SK-N-SH (cell line): Measurements from ENCODE around the gene DTX2. TPM values are rescaled to one million over a fixed set of nuclear protein-coding genes. Genes with fewer than 3 reads are reported as not detected.
"Not testable (repeated sequence)": the region's sequence is repeated elsewhere in the genome, so short reads cannot be mapped to it uniquely, and the experiment has no call there.

ENCODE experiments used
- CTCF ChIA-PET: fragments of 300-600, 350-600 bp; formaldehyde crosslinking; extraction: SDS; loops from one replicate; lab custom pipeline; 2021; lab: Yijun Ruan, JAX
- POLR2A ChIA-PET: fragments of 350-600 bp; sonication (Branson Sonifier 250); formaldehyde crosslinking; extraction: SDS; loops from one replicate; lab custom pipeline; 2020; ENCODE audit warnings: antibody characterized with exemption, inconsistent platforms; lab: Yijun Ruan, JAX
- DNase-seq: peaks from one replicate; pipeline ENCODE4 v3.0.0; 2012
- H2AFZ ChIP-seq: fragments of 200-600 bp; sonication (generic); 2 replicates; pipeline ENCODE4 v1.8.1; 2016; ENCODE audit warnings: antibody characterized with exemption, mild to moderate bottlenecking, low read depth
- H3F3A ChIP-seq: fragments of 200-600 bp; sonication (generic); replicated peaks from 2 replicates; pipeline ENCODE3; 2016; ENCODE audit warnings: antibody characterized with exemption, mild to moderate bottlenecking; ENCODE audit not compliant: insufficient read depth
- H3K27ac ChIP-seq, 2 experiments: fragments of 200-500 bp in 1 of 2; fragments of 200-600 bp in 1 of 2; sonication (Bioruptor generic) in 1 of 2; sonication (generic), shearing (Covaris generic) in 1 of 2; 2 replicates each; pipeline versions ENCODE4 v1.5.1 to v1.6.1; 2014 to 2016; ENCODE audit warnings: low read depth in 2 of 2, inconsistent platforms in 1 of 2, low read length in 1 of 2, mild to moderate bottlenecking in 1 of 2, mixed read lengths in 1 of 2
- H3K27me3 ChIP-seq: fragments of 200-600 bp; sonication (generic), shearing (Covaris generic); 2 replicates; pipeline ENCODE4 v1.6.1; 2016; ENCODE audit warnings: mixed run types; ENCODE audit not compliant: insufficient read depth
- H3K36me3 ChIP-seq, 2 experiments: fragments of 200-500 bp in 1 of 2; fragments of 200-600 bp in 1 of 2; sonication (Bioruptor generic) in 1 of 2; sonication (generic) in 1 of 2; replicated peaks in 1 of 2; 2 replicates each; pipeline versions ENCODE3 to v1.5.1; 2014 to 2016; ENCODE audit warnings: low read length in 1 of 2, mild to moderate bottlenecking in 1 of 2; ENCODE audit not compliant: insufficient read depth in 2 of 2, control insufficient read depth in 1 of 2
- H3K4me1 ChIP-seq, 2 experiments: fragments of 200-500 bp in 1 of 2; fragments of 200-600 bp in 1 of 2; sonication (Bioruptor generic) in 1 of 2; sonication (generic), shearing (Covaris generic) in 1 of 2; 2 replicates each; pipeline versions ENCODE4 v1.5.1 to v1.6.1; 2014 to 2016; ENCODE audit warnings: low read depth in 1 of 2, low read length in 1 of 2, mixed run types in 1 of 2; ENCODE audit not compliant: insufficient read depth in 2 of 2, control insufficient read depth in 1 of 2
- H3K4me2 ChIP-seq: fragments of 200-600 bp; sonication (generic), shearing (Covaris generic); 2 replicates; pipeline ENCODE4 v1.6.1; 2017; ENCODE audit warnings: mixed run types
- H3K4me3 ChIP-seq, 2 experiments: fragments of 200-500 bp in 1 of 2; fragments of 200-600 bp in 1 of 2; sonication (Bioruptor generic) in 1 of 2; sonication (generic), shearing (Covaris generic) in 1 of 2; 2 replicates each; pipeline versions ENCODE4 v1.5.1 to v1.8.1; 2014 to 2016; ENCODE audit warnings: low read depth in 2 of 2, inconsistent platforms in 1 of 2, low read length in 1 of 2, mild to moderate bottlenecking in 1 of 2, mixed read lengths in 1 of 2, moderate library complexity in 1 of 2
- H3K79me2 ChIP-seq: fragments of 200-600 bp; sonication (generic); 2 replicates; pipeline ENCODE4 v1.8.1; 2017; ENCODE audit warnings: mild to moderate bottlenecking; ENCODE audit not compliant: insufficient read depth
- H3K9ac ChIP-seq: fragments of 200-600 bp; sonication (generic); 2 replicates; pipeline ENCODE4 v1.6.1; 2017; ENCODE audit warnings: mixed run types
- H3K9me2 ChIP-seq: fragments of 200-600 bp; sonication (generic); 2 replicates; pipeline ENCODE4 v1.6.1; 2017; ENCODE audit warnings: mixed run types
- H3K9me3 ChIP-seq: fragments of 200-600 bp; sonication (generic); 2 replicates; pipeline ENCODE4 v1.6.1; 2017; ENCODE audit warnings: mixed run types, mild to moderate bottlenecking, moderate library complexity
- H4K20me1 ChIP-seq: fragments of 200-600 bp; sonication (generic); 2 replicates; pipeline ENCODE4 v1.6.1; 2017; ENCODE audit warnings: mild to moderate bottlenecking, mixed run types; ENCODE audit not compliant: insufficient read depth
- ELF1 ChIP-seq: IDR thresholded peaks from 2 replicates; pipeline ENCODE4 v1.4.0; 2012
- EZH2phosphoT487 ChIP-seq: fragments of 200-600 bp; sonication (generic); IDR thresholded peaks from 2 replicates; pipeline ENCODE4 v1.6.1; 2017; ENCODE audit warnings: low read depth, mixed run types, mild to moderate bottlenecking, antibody characterized with exemption, moderate library complexity, borderline replicate concordance
- FOSL2 ChIP-seq: IDR thresholded peaks from 2 replicates; pipeline ENCODE4 v1.4.0; 2012; ENCODE audit warnings: low read depth, mild to moderate bottlenecking, moderate library complexity, borderline replicate concordance
- FOXJ3 ChIP-seq: sonication (generic); formaldehyde crosslinking; IDR thresholded peaks from 2 replicates; pipeline ENCODE4 v1.5.1; 2020; ENCODE audit warnings: mild to moderate bottlenecking, missing genetic modification reagents
- FOXM1 ChIP-seq: IDR thresholded peaks from 2 replicates; pipeline ENCODE4 v1.4.0; 2012; ENCODE audit warnings: low read depth, mild to moderate bottlenecking
- GABPA ChIP-seq: IDR thresholded peaks from 2 replicates; pipeline ENCODE4 v1.4.0; 2012; ENCODE audit warnings: low read depth, mild to moderate bottlenecking
- JUND ChIP-seq: IDR thresholded peaks from 2 replicates; pipeline ENCODE4 v1.4.0; 2012
- MEF2A ChIP-seq: IDR thresholded peaks from 2 replicates; pipeline ENCODE4 v1.4.0; 2012; ENCODE audit warnings: low read depth, borderline replicate concordance
- NRF1 ChIP-seq: IDR thresholded peaks from 2 replicates; pipeline ENCODE4 v1.6.1; 2012; ENCODE audit warnings: low read depth, mild to moderate bottlenecking, low read length
- POLR2AphosphoS5 ChIP-seq: IDR thresholded peaks from 2 replicates; pipeline ENCODE4 v1.6.1; 2012; ENCODE audit warnings: low read depth, low read length
- RFX5 ChIP-seq: IDR thresholded peaks from 2 replicates; pipeline ENCODE4 v1.6.1; 2012; ENCODE audit warnings: mild to moderate bottlenecking, improper control_type of control experiment, low read length
- YY1 ChIP-seq: IDR thresholded peaks from 2 replicates; pipeline ENCODE4 v1.4.0; 2012; ENCODE audit warnings: low read depth, mild to moderate bottlenecking
- WGBS: methylation state at CpG from one replicate; pipeline ENCODE4 v1.1.6; 2017; ENCODE audit warnings: low lambda C conversion rate; 5-methylcytosine and 5-hydroxymethylcytosine counted together
- polyA plus RNA-seq, 3 experiments: library from polyadenylated mRNA; depleted of rRNA; stranded (reverse); fragments of >200 nt; gene quantifications; 2 replicates each; pipeline ENCODE4 v1.2.3, GENCODE V29; 2012
- TF ChIP-seq, protein P1 (sequence below): IDR thresholded peaks from 2 replicates; pipeline ENCODE4 v1.4.0; 2012; ENCODE audit warnings: low read depth, borderline replicate concordance
- TF ChIP-seq, protein P2 (sequence below): IDR thresholded peaks from 2 replicates; pipeline ENCODE4 v1.4.0; 2012; ENCODE audit warnings: low read depth
- TF ChIP-seq, protein P3 (sequence below): fragments of 150-350 bp; IDR thresholded peaks from 2 replicates; pipeline ENCODE4 v1.6.1; 2016; ENCODE audit warnings: mild to moderate bottlenecking, low read depth, low read length
- TF ChIP-seq, protein P4 (sequence below): fragments of 150-350 bp; IDR thresholded peaks from 2 replicates; pipeline ENCODE4 v1.6.1; 2017; ENCODE audit warnings: antibody characterized with exemption, low read length, low read depth, borderline replicate concordance
- TF ChIP-seq, protein P5 (sequence below): IDR thresholded peaks from 2 replicates; pipeline ENCODE4 v1.6.1; 2012; ENCODE audit warnings: mild to moderate bottlenecking, low read depth, low read length, moderate library complexity
- TF ChIP-seq, protein P6 (sequence below): fragments of 200-600 bp; sonication (generic); IDR thresholded peaks from 2 replicates; pipeline ENCODE4 v1.6.1; 2017; ENCODE audit warnings: antibody characterized with exemption, mild to moderate bottlenecking, moderate library complexity

The DTX2 gene
- 6.7 and 7.6 TPM in 2 replicates for polyA plus RNA-seq (2012; rRNA removed)
- 2.6 and 5.4 TPM in 2 replicates for polyA plus RNA-seq (2012; cell fraction: cytosol; rRNA removed)
- 24.4 and 27.2 TPM in 2 replicates for polyA plus RNA-seq (2012; cell fraction: nucleus; rRNA removed)

DNA sequence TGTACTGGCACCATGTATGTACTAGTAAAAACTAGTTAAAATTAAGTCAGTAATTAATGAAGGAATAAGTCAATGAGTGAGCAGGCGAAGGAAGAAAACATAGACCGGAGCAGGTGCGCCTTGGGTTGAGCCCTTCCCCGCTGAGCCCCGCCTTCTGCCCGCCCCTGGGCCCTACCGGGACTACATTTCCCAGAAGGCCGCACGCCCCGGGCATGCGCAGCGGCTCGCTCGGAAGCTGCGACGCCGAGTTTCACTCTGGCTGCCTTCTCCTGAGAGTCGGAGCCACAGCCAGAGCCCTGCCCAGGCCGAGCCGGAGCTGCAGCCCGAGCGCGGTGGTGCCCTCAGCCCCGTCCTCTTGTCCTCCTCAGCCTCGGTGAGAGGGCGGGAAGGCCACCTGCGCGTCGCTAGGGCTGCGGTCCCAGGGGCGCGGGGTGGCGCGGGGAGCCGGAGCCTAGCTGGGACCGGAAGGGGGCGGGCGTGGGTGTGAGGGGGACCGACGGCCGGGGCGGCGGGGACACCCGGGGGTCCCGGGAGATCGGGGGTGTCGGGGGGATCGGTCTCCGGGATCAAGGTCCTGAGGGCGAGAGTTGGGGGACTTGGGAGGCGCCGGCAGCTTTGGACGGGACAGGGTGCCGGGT is at the start of gene DTX2:
DTX2 (plus strand) TSS at position 246 of the 638 bp plus-strand sequence. CDS start 18,801 bp downstream, outside the sequence.
- Histone ChIP-seq H3K4me3 (peak within 1 kb of the TSS in 1 of 2 experiments; percentile 50; a peak in 2 of 4 replicates), H3K4me2 (peak within 1 kb of the TSS; percentile 50; the same call in 1 of the 2 replicates), H3K9ac (peak within 1 kb of the TSS; percentile 58; the same call in 1 of the 2 replicates)
- H3K79me2 ChIP-seq, CTCF ChIA-PET, H3F3A ChIP-seq, POLR2A ChIA-PET, H2AFZ ChIP-seq, H3K9me2 ChIP-seq, H3K4me1 ChIP-seq, H3K27me3 ChIP-seq, H3K27ac ChIP-seq, H3K36me3 ChIP-seq, H3K9me3 ChIP-seq, H4K20me1 ChIP-seq, DNase-seq: not testable (repeated sequence)
- no CpG with 5 or more reads among the region's 54 CpGs for WGBS
- peak; percentile 19; the same call in 1 of the 2 replicates for TF ChIP-seq GABPA

DNA sequence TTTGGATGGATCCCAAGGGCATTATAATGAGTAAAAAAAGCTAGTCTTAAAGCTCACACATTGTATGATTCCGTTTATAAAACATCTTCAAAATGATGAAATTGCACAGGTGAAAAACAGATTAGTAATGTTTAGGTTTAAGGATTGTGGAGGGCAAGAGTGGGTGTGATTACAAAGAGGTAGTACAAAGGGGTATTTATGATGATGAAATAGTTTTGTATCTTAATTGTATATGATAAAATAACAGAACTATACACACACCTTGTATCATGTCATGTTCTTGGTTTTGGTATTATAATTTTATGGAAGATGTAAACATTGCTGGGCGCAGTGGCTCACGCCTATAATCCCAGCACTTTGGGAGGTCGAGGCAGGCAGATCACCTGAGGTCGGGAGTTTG is 49.3 kb upstream of the DTX2 start:
- DNase-seq: no peak
- H3K27me3 ChIP-seq: no peaks in the 10 kb centered on the region
- ChIA-PET CTCF (interaction anchor here (1.0 kb wide), 1 partner anchor 81 kb away, joined by 3 read pairs; no protein-coding TSS in a partner anchor), POLR2A (no interaction called here)
- H2AFZ ChIP-seq: no peak overlapping the region
- TF ChIP-seq NRF1: no peak
- TF ChIP-seq, protein P1, sequence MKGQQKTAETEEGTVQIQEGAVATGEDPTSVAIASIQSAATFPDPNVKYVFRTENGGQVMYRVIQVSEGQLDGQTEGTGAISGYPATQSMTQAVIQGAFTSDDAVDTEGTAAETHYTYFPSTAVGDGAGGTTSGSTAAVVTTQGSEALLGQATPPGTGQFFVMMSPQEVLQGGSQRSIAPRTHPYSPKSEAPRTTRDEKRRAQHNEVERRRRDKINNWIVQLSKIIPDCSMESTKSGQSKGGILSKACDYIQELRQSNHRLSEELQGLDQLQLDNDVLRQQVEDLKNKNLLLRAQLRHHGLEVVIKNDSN: no peak
- TF ChIP-seq YY1: no peak
- TF ChIP-seq, protein P2, sequence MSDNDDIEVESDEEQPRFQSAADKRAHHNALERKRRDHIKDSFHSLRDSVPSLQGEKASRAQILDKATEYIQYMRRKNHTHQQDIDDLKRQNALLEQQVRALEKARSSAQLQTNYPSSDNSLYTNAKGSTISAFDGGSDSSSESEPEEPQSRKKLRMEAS: no peak
- no peak for TF ChIP-seq FOSL2
- TF ChIP-seq, protein P3, sequence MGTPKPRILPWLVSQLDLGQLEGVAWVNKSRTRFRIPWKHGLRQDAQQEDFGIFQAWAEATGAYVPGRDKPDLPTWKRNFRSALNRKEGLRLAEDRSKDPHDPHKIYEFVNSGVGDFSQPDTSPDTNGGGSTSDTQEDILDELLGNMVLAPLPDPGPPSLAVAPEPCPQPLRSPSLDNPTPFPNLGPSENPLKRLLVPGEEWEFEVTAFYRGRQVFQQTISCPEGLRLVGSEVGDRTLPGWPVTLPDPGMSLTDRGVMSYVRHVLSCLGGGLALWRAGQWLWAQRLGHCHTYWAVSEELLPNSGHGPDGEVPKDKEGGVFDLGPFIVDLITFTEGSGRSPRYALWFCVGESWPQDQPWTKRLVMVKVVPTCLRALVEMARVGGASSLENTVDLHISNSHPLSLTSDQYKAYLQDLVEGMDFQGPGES: no peak
- no peak for TF ChIP-seq FOXM1
- no peak for TF ChIP-seq RFX5
- no peak for TF ChIP-seq POLR2AphosphoS5
- no peak for TF ChIP-seq EZH2phosphoT487
- TF ChIP-seq, protein P4, sequence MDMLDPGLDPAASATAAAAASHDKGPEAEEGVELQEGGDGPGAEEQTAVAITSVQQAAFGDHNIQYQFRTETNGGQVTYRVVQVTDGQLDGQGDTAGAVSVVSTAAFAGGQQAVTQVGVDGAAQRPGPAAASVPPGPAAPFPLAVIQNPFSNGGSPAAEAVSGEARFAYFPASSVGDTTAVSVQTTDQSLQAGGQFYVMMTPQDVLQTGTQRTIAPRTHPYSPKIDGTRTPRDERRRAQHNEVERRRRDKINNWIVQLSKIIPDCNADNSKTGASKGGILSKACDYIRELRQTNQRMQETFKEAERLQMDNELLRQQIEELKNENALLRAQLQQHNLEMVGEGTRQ: no peak
- no peak for TF ChIP-seq GABPA
- TF ChIP-seq MEF2A: no peak
- TF ChIP-seq, protein P5, sequence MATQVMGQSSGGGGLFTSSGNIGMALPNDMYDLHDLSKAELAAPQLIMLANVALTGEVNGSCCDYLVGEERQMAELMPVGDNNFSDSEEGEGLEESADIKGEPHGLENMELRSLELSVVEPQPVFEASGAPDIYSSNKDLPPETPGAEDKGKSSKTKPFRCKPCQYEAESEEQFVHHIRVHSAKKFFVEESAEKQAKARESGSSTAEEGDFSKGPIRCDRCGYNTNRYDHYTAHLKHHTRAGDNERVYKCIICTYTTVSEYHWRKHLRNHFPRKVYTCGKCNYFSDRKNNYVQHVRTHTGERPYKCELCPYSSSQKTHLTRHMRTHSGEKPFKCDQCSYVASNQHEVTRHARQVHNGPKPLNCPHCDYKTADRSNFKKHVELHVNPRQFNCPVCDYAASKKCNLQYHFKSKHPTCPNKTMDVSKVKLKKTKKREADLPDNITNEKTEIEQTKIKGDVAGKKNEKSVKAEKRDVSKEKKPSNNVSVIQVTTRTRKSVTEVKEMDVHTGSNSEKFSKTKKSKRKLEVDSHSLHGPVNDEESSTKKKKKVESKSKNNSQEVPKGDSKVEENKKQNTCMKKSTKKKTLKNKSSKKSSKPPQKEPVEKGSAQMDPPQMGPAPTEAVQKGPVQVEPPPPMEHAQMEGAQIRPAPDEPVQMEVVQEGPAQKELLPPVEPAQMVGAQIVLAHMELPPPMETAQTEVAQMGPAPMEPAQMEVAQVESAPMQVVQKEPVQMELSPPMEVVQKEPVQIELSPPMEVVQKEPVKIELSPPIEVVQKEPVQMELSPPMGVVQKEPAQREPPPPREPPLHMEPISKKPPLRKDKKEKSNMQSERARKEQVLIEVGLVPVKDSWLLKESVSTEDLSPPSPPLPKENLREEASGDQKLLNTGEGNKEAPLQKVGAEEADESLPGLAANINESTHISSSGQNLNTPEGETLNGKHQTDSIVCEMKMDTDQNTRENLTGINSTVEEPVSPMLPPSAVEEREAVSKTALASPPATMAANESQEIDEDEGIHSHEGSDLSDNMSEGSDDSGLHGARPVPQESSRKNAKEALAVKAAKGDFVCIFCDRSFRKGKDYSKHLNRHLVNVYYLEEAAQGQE: no peak
- no peak for TF ChIP-seq ELF1
- no peak for TF ChIP-seq FOXJ3 (CRISPR knock-in tag)
- TF ChIP-seq, protein P6, sequence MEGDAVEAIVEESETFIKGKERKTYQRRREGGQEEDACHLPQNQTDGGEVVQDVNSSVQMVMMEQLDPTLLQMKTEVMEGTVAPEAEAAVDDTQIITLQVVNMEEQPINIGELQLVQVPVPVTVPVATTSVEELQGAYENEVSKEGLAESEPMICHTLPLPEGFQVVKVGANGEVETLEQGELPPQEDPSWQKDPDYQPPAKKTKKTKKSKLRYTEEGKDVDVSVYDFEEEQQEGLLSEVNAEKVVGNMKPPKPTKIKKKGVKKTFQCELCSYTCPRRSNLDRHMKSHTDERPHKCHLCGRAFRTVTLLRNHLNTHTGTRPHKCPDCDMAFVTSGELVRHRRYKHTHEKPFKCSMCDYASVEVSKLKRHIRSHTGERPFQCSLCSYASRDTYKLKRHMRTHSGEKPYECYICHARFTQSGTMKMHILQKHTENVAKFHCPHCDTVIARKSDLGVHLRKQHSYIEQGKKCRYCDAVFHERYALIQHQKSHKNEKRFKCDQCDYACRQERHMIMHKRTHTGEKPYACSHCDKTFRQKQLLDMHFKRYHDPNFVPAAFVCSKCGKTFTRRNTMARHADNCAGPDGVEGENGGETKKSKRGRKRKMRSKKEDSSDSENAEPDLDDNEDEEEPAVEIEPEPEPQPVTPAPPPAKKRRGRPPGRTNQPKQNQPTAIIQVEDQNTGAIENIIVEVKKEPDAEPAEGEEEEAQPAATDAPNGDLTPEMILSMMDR: no peak
- no peak for TF ChIP-seq JUND
- 70% methylated on average over 5 of the region's 5 CpGs for WGBS
- H3K4me3 ChIP-seq: no peak overlapping the region
- H3K79me2 ChIP-seq: no peaks in the 10 kb centered on the region
- 0 out of 4 replicates have a peak, but pooled peaks cover 0 to 6% of the 10 kb centered on the region in 2 experiments for H3K4me1 ChIP-seq
- no peaks in the 10 kb centered on the region for H3K9me2 ChIP-seq
- H3K9me3 ChIP-seq: no peaks in the 10 kb centered on the region
- no peaks in the 10 kb centered on the region for H4K20me1 ChIP-seq
- H3K27ac ChIP-seq: no peak overlapping the region
- H3F3A ChIP-seq: no peaks in the 10 kb centered on the region
- H3K9ac ChIP-seq: no peak overlapping the region
- no peak overlapping the region for H3K4me2 ChIP-seq
- no peaks in the 10 kb centered on the region for H3K36me3 ChIP-seq
